Uterus (tissue), 4 donors: ENCODE results near the gene DUSP21. TPM values are rescaled to one million over a fixed set of nuclear protein-coding genes. Genes with fewer than 3 reads are reported as not detected.
"Not testable (repeated sequence)": the region's sequence is repeated elsewhere in the genome, so short reads cannot be mapped to it uniquely, and the experiment has no call there.

Experiments
- DNase-seq, 2 donors: peaks; one replicate each; pipeline ENCODE4 v3.0.0-alpha.2; 2019 to 2020
- H3K27ac ChIP-seq, 2 donors: fragments of 200-600 bp; sonication (generic); 1 replicate in 1 of 2; 2 replicates in 1 of 2; pipeline ENCODE4 v1.5.1; 2016 to 2018
- H3K27me3 ChIP-seq, 2 donors: fragments of 200-600 bp; sonication (generic); one replicate each; pipeline ENCODE4 v1.5.1; 2018 to 2019; ENCODE audit warnings: control low read depth in 1 of 2
- H3K36me3 ChIP-seq, 2 donors: fragments of 200-600 bp; sonication (generic); one replicate each; pipeline ENCODE4 v1.5.1; 2019; ENCODE audit warnings: control low read depth in 1 of 2
- H3K4me1 ChIP-seq, 2 donors: fragments of 200-600 bp; sonication (generic); one replicate each; pipeline ENCODE4 v1.5.1; 2018 to 2019; ENCODE audit warnings: control low read depth in 1 of 2
- H3K4me3 ChIP-seq, 2 donors: fragments of 200-600 bp; sonication (generic); 1 replicate in 1 of 2; 2 replicates in 1 of 2; pipeline ENCODE4 v1.5.1; 2018 to 2019; ENCODE audit warnings: mild to moderate bottlenecking in 1 of 2
- H3K9me3 ChIP-seq, 2 donors: fragments of 200-600 bp; sonication (generic); one replicate each; pipeline ENCODE4 v1.5.1; 2019; ENCODE audit warnings: control low read depth in 1 of 2
- POLR2A ChIP-seq, 2 donors: fragments of 450-650 bp; IDR thresholded peaks; one replicate each; pipeline ENCODE4 v1.6.1; 2016; ENCODE audit warnings: antibody characterized with exemption in 2 of 2, mild to moderate bottlenecking in 1 of 2, moderate library complexity in 1 of 2
- intact Hi-C: fragments of 100-400 bp; cut with DNase I; formaldehyde crosslinking; loops from one replicate; pipeline ENCODE4 v1.15.1; 2023; ENCODE audit warnings: low total_unique reads
- total RNA-seq, 4 donors: library from RNA; depleted of rRNA in 3 of 4; stranded (reverse); fragments of >200 nt in 3 of 4; gene quantifications; one replicate each; pipeline versions ENCODE4 v1.1.0 to v1.2.4, GENCODE V29; 2014 to 2023
- TF ChIP-seq, protein P1 (sequence below), 4 experiments: fragments of 200-600 bp in 2 of 4; fragments of 450-650 bp in 2 of 4; sonication (generic) in 2 of 4; IDR thresholded peaks; one replicate each; pipeline ENCODE4 v1.5.1; 2016 to 2019; ENCODE audit warnings: antibody characterized with exemption in 4 of 4, mild to moderate bottlenecking in 2 of 4, moderate library complexity in 1 of 4
- donor health status: DM: yes; HTN: yes; CAD: no.

DUSP21 gene
- total RNA-seq, 4 donors from 2014 or later, result not detected

DNA sequence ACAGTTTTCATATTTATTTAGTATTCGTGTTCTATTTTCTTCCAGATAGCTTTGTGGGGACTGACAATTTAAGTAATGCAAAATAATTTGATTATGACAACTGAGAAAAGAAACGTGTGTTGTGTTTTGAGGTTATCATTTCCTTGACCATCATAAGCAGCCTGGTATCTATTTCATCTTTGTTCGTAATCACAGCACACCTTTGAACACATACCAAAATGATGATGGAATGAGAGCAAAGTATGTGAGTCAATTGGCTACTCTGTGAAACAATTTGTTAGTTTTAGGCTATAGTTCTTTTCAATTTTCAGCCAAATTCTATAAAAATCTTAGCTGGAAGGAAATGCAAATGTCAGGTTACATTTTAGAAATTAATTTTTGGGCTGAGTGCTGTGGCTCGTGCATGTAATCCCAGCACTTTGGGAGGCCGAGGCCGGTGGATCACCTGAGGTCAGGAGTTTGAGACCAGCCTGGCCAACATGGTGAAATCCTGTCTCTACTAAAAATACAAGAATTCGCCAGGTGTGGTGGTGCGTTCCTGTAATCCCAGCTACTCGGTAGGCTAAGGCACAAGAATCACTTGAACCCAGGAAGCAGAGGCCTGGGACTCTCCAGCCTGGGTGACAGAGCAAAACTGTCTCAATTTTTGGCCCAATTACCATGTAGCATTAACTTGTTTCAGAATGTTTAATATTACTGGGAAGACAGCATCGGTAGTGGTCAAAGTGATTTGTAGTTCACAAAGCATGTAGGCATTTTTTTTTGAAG, 1.1 kb upstream of the DUSP21 start:
- Histone ChIP-seq H3K27me3 (no peaks in the 10 kb centered on the region), H3K9me3 (no peaks in the 10 kb centered on the region), H3K27ac (no peak overlapping the region), H3K4me3 (no peak overlapping the region), H3K4me1 (no peaks in the 10 kb centered on the region), H3K36me3 (no peaks in the 10 kb centered on the region)
- intact Hi-C loops, result no loop called here
- TF ChIP-seq, protein P1, sequence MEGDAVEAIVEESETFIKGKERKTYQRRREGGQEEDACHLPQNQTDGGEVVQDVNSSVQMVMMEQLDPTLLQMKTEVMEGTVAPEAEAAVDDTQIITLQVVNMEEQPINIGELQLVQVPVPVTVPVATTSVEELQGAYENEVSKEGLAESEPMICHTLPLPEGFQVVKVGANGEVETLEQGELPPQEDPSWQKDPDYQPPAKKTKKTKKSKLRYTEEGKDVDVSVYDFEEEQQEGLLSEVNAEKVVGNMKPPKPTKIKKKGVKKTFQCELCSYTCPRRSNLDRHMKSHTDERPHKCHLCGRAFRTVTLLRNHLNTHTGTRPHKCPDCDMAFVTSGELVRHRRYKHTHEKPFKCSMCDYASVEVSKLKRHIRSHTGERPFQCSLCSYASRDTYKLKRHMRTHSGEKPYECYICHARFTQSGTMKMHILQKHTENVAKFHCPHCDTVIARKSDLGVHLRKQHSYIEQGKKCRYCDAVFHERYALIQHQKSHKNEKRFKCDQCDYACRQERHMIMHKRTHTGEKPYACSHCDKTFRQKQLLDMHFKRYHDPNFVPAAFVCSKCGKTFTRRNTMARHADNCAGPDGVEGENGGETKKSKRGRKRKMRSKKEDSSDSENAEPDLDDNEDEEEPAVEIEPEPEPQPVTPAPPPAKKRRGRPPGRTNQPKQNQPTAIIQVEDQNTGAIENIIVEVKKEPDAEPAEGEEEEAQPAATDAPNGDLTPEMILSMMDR (IDR thresholded peaks at IDR 0.05), result no peak
- TF ChIP-seq POLR2A (IDR thresholded peaks at IDR 0.05), result no peak
- no peak for DNase-seq

DNA sequence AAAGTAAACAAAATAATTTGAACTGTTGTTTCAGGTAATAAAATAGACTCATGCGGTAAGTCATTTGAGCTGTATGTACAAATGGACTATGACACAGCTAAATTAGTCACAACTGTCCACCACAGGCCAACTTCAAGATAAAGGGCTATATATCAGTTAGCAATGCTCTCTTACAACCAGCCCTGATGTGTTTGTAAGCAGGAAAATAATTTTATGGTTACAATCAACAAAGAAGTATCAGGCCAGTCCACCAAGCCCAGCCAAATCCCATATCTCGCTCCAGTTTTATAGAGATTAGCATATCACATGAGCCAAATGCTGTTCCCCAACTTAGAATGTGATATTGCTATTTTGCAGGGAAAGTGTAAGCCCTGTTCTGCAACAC, 511 bp upstream of the DUSP21 start:
- no peaks in the 10 kb centered on the region for H3K9me3 ChIP-seq
- intact Hi-C loops, result no loop called here
- TF ChIP-seq POLR2A (IDR thresholded peaks at IDR 0.05), result no peak
- TF ChIP-seq, protein P1 (IDR thresholded peaks at IDR 0.05), result no peak

DNA sequence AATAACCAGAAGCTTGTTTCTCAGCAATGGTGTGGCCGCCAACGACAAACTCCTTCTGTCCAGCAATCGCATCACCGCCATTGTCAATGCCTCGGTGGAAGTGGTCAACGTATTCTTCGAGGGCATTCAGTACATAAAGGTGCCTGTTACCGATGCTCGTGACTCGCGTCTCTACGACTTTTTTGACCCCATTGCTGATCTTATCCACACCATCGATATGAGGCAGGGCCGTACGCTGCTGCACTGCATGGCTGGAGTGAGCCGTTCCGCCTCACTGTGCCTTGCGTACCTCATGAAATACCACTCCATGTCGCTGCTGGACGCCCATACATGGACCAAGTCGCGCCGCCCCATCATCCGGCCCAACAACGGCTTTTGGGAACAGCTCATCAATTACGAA, 383 bp downstream of the DUSP21 start:
- Histone ChIP-seq H3K27me3 (no peaks in the 10 kb centered on the region), H3K27ac (no peak overlapping the region), H3K4me1 (no peaks in the 10 kb centered on the region), H3K9me3 (no peaks in the 10 kb centered on the region), H3K4me3 (no peak overlapping the region), H3K36me3 (no peaks in the 10 kb centered on the region)
- no peak for DNase-seq
- no peak for TF ChIP-seq POLR2A (IDR thresholded peaks at IDR 0.05)
- TF ChIP-seq, protein P1 (IDR thresholded peaks at IDR 0.05), result no peak
- intact Hi-C loops, result no loop called here

More for the DNA sequence above, 511 bp upstream of the DUSP21 start:
- H3K4me3 ChIP-seq, result no peak overlapping the region
- H3K4me1 ChIP-seq, result no peaks in the 10 kb centered on the region
- no peaks in the 10 kb centered on the region for H3K36me3 ChIP-seq
- no peaks in the 10 kb centered on the region for H3K27me3 ChIP-seq
- no peak for DNase-seq
- no peak overlapping the region for H3K27ac ChIP-seq

DNA sequence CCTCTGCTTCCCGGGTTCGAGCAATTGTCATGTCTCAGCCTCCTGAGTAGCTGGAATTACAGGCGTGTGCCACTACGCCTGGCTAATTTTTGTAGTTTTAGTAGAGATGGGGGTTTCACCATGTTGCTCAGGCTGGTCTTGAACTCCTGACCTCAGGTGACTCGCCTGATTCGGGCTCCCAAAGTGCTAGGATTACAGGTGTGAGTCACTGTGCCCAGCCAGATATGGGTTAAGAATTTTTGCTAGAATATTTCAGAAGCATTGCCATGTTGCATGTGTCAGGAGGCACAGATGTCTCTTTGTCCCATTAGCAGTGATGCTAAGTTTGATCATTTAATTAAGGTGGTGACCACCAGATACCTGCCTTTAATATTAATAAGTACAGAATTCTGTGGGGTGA, 7.1 kb downstream of the DUSP21 start:
- H3K36me3 ChIP-seq, H3K27me3 ChIP-seq, H3K4me3 ChIP-seq, H3K4me1 ChIP-seq, intact Hi-C loops, DNase-seq, H3K27ac ChIP-seq, H3K9me3 ChIP-seq: not testable (repeated sequence)

DNA sequence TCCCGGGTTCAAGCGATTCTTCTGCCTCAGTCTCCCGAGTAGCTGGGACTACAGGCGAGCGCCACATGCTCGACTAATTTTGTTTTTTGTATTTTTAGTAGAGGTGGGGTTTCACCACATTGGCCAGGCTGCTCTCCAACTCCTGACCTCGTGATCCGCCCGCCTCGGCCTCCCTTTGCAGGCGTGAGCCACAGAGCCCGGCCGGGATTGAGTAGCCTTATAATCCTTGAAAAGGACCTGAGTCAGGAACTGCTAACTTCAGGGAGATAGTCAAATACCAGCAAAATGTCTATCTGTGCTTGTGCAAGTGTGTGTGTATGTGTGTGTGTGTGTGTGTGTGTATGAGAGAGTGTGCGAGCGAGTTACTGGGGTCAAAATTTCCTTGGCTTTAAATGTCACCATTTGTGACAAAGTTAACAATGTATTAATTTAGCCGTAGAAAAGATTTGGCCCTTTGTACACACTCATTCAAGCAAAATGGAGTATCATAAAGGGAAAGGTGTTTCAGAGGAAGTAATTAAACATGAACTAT, 27.4 kb downstream of the DUSP21 start:
- TF ChIP-seq, protein P1 (IDR thresholded peaks at IDR 0.05), result no peak
- TF ChIP-seq POLR2A (IDR thresholded peaks at IDR 0.05), result no peak
- H3K4me1 ChIP-seq, result no peaks in the 10 kb centered on the region
- H3K27ac ChIP-seq, result peak overlapping the region; percentile 99 to 100
- no peaks in the 10 kb centered on the region for H3K27me3 ChIP-seq
- peak overlapping the region in 1 of 2 donors; percentile 93 for H3K4me3 ChIP-seq
- no peaks in the 10 kb centered on the region for H3K36me3 ChIP-seq
- intact Hi-C loops, result no loop called here
- no peak for DNase-seq
- H3K9me3 ChIP-seq, result no peaks in the 10 kb centered on the region
